GM21447 (cell line): ENCODE measurements around the gene XKR8.
"Not testable (repeated sequence)": the region's sequence is repeated elsewhere in the genome, so short reads cannot be mapped to it uniquely, and the experiment has no call there.

Source experiments
- ATAC-seq: cut with Tn5 transposase; IDR thresholded peaks from one replicate; pipeline ENCODE4 v1.9.1; 2021; ENCODE audit not compliant: unreplicated experiment

Gene XKR8

DNA sequence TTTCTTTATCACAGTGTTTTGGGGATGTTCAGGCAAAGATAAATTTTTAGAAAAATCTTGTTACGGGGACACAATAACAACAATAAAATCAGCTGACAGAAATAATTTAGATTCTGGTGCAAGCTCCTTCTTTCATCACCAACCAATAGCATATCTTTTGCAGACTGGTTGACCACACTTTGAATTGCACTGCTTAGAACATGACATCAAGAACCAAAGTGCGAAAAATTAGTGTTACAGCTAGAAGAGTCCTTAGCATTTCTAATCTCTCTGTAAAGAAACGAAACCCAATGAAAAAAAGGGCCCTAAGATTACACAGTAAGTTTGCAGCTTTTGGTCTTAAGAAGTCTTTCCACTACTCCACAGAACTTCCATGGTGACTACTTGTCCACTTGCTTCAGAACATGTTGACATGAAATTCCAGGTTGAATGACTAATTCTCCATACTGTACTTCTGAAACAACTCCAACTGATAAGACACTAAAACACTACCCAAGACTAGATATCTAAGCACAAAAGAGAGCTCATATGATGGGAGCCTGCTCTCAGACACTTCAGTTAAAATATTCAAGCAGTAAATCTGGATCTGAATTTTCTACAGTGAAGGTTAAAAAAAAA lies 31.3 kb downstream of the XKR8 start:
- no peak for ATAC-seq

GRCh38 chr1:27992276-27992675 lies 32.5 kb downstream of the XKR8 start:
- ATAC-seq: no peak

GRCh38 chr1:27993241-27993640 lies 33.5 kb downstream of the XKR8 start:
- ATAC-seq: no peak

DNA sequence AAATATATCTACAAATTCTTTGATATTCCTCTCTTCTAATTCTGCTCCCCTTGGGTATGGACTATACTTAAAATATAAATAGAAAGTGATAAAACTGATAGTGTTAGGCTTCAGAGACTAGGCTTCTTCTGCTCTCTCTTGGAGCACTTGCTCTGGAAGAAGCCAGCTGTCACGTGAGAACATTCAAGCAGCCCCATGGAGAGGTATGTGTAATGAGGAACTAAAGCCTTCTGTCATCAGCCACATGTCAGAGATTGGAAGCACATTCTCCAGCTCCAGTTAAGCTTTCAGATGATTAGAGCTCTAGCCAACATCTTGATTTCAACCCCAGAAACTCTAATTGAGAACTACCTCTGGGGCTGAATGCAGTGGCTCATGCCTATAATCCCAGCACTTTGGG lies 34.3 kb downstream of the XKR8 start:
- no peak for ATAC-seq

- ATAC-seq: not testable (repeated sequence)
Observed at GRCh38 chr1:27994526-27994925, 34.8 kb downstream of the XKR8 start.

DNA sequence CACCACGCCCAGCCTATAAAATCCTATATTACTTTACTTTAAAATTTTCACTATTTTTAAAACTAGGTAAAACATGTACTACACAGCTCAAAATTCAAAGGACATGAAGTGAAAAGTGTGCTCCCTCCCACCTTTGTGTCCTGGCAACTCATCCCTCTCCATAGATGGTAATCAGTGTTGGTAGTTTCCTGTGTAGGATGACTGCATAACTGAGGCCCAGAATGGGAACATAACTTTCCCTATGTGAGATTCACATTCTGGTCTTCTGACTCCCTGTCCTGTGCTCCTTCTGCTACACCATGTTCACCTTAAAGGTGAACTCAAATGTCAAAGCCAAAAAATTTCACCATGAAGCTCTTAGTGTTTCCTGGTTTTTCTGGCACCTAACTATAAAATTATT lies 39.3 kb downstream of the XKR8 start:
- ATAC-seq: no peak

DNA sequence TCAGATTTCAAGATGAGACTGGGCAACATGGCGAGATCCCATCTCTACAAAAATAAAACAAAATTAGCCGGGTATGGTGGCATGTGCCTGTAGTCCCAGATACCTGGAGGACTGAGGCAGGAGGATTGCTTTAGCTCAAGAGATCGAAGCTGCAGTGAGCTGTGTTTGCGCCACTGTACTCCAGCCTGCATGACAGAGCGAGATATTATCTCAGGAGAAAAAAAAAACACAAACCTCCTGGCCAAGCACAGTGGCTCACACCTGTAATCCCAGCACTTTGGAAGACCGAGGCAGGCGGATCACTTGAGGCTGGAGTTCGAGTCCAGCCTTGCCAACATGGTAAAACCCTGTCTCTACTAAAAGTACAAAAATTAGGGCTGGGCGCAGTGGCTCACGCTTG lies 42.8 kb downstream of the XKR8 start:
- no peak for ATAC-seq

DNA sequence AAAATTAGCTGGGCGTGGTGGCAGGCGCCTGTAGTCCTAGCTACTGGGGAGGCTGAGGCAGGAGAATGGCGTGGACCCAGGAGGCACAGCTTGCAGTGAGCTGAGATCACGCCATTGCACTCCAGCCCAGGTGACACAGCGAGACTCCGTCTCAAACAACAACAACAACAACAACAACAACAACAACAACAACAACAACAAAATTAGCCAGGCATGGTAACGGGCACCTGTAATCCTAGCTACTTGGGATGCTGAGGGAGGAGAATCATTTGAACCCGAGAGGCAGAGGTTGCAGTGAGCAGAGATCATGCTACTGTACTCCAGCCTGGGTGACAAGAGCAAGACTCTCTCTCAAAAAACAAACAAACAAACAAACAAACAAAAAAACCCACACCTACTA lies 43.3 kb downstream of the XKR8 start:
- ATAC-seq: not testable (repeated sequence)

DNA sequence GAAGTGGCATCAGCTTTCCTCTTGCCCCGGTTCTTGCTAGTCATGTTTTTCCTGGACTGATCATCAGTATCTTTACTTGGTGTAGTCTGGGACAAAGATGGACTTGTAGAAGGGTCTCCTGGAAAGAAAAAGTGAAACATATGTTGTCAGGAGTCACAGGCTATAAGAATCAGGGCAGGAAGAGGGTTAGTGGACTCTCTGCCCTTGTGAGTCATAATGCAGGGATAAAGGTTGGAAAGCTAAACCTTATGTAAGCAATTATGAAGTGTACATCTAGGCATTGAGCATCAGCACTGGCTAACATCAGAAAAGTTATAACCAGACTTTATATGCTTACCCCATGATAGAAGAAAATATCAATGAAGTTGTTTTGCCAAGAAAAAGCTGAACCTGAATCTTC lies 51.2 kb downstream of the XKR8 start:
- ATAC-seq: no peak
